ENCODE data around the gene RUNX3. TPM values are rescaled to one million over a fixed set of nuclear protein-coding genes. Genes with fewer than 3 reads are reported as not detected.

Gene RUNX3
- total and polyA plus RNA-seq, 2 donors (not counting 1 experiment from before 2014, with no cell fraction given), result 0.48 to 0.66 TPM

- H2AFZ ChIP-seq (ENCODE audit: low read length), result no peak overlapping the region
Observed at GRCh38 chr1:24920533-24920925, 9.5 kb downstream of the RUNX3 start.

GRCh38 chr1:24919791-24920532 is 10.1 kb downstream of the RUNX3 start:
- H4K20me1 ChIP-seq (ENCODE audit: control insufficient read depth, extremely low read depth, insufficient read depth, low read length), result no peaks in the 10 kb centered on the region
- no peaks in the 10 kb centered on the region for H3K9me3 ChIP-seq (ENCODE audit: control insufficient read depth, insufficient read depth, low read depth, low read length)
- no peaks in the 10 kb centered on the region for H3K79me2 ChIP-seq (ENCODE audit: control insufficient read depth, insufficient read depth, low read length)
- H3K9ac ChIP-seq (ENCODE audit: insufficient read depth, low read length), result no peak overlapping the region
- no peaks in the 10 kb centered on the region for H3K36me3 ChIP-seq (ENCODE audit: control insufficient read depth, insufficient read depth, low read length)
- peak in 1 of 2 donors; percentile 57 for DNase-seq (ENCODE audit: low read depth in 2 of 2)
- H3K4me1 ChIP-seq (ENCODE audit: control insufficient read depth, extremely low read depth, insufficient read depth, low read length), result peaks cover 2% of the 10 kb centered on the region
- no peak overlapping the region for H2AFZ ChIP-seq (ENCODE audit: low read length)
- H3K27me3 ChIP-seq (ENCODE audit: control insufficient read depth, insufficient read depth, low read length), result peaks cover 2% of the 10 kb centered on the region
- TF ChIP-seq EZH2 (IDR thresholded peaks at IDR 0.05; ENCODE audit: low read length, missing control alignments) (no peak), CTCF (conservative IDR thresholded peaks at IDR 0.05 in 1 of 2, IDR thresholded peaks at IDR 0.05 in 1 of 2; ENCODE audit: low read depth in 1 of 2, low read length in 2 of 2) (no peak)
- H3K4me3 ChIP-seq (replicated peaks in 1 of 4; ENCODE audit: control extremely low read depth in 1 of 4, insufficient read depth in 1 of 4, low read depth in 3 of 4, low read length in 4 of 4), result peak overlapping the region in 3 of 4 experiments; percentile 11 to 37 (median 22)
- no peak overlapping the region for H3K27ac ChIP-seq (ENCODE audit: insufficient read depth, low read length)
- peak overlapping the region; percentile 71 for H3K4me2 ChIP-seq (ENCODE audit: extremely low read depth, insufficient read depth, low read length)

More at GRCh38 chr1:24920533-24920925, 9.5 kb downstream of the RUNX3 start:
- H3K27me3 ChIP-seq (ENCODE audit: control insufficient read depth, insufficient read depth, low read length), result peaks cover 2% of the 10 kb centered on the region
- H3K4me3 ChIP-seq (replicated peaks in 1 of 4; ENCODE audit: control extremely low read depth in 1 of 4, insufficient read depth in 1 of 4, low read depth in 3 of 4, low read length in 4 of 4), result peak overlapping the region in 2 of 4 experiments; percentile 22 to 37
- H3K79me2 ChIP-seq (ENCODE audit: control insufficient read depth, insufficient read depth, low read length), result no peaks in the 10 kb centered on the region
- H3K4me2 ChIP-seq (ENCODE audit: extremely low read depth, insufficient read depth, low read length), result peak overlapping the region; percentile 17
- H3K9ac ChIP-seq (ENCODE audit: insufficient read depth, low read length), result no peak overlapping the region
- no peaks in the 10 kb centered on the region for H3K36me3 ChIP-seq (ENCODE audit: control insufficient read depth, insufficient read depth, low read length)
- no peaks in the 10 kb centered on the region for H4K20me1 ChIP-seq (ENCODE audit: control insufficient read depth, extremely low read depth, insufficient read depth, low read length)
- no peak for TF ChIP-seq CTCF (conservative IDR thresholded peaks at IDR 0.05 in 1 of 2, IDR thresholded peaks at IDR 0.05 in 1 of 2; ENCODE audit: low read depth in 1 of 2, low read length in 2 of 2)
- no peak for TF ChIP-seq EZH2 (IDR thresholded peaks at IDR 0.05; ENCODE audit: low read length, missing control alignments)
- H3K9me3 ChIP-seq (ENCODE audit: control insufficient read depth, insufficient read depth, low read depth, low read length), result no peaks in the 10 kb centered on the region
- H3K4me1 ChIP-seq (ENCODE audit: control insufficient read depth, extremely low read depth, insufficient read depth, low read length), result peaks cover 2% of the 10 kb centered on the region
- no peak for DNase-seq (ENCODE audit: low read depth in 2 of 2)
- peak overlapping the region; percentile 48 for H3K27ac ChIP-seq (ENCODE audit: insufficient read depth, low read length)

- TF ChIP-seq CTCF (conservative IDR thresholded peaks at IDR 0.05 in 1 of 2, IDR thresholded peaks at IDR 0.05 in 1 of 2; ENCODE audit: low read depth in 1 of 2, low read length in 2 of 2) (no peak), EZH2 (IDR thresholded peaks at IDR 0.05; ENCODE audit: low read length, missing control alignments) (no peak)
Observed at GRCh38 chr1:24918995-24919605, 11.0 kb downstream of the RUNX3 start.

More at GRCh38 chr1:24918995-24919605, 11.0 kb downstream of the RUNX3 start:
- H3K4me2 ChIP-seq (ENCODE audit: extremely low read depth, insufficient read depth, low read length), result no peak overlapping the region
- peaks cover 5% of the 10 kb centered on the region for H3K4me1 ChIP-seq (ENCODE audit: control insufficient read depth, extremely low read depth, insufficient read depth, low read length)
- H3K9me3 ChIP-seq (ENCODE audit: control insufficient read depth, insufficient read depth, low read depth, low read length), result no peaks in the 10 kb centered on the region
- no peaks in the 10 kb centered on the region for H3K36me3 ChIP-seq (ENCODE audit: control insufficient read depth, insufficient read depth, low read length)
- no peaks in the 10 kb centered on the region for H3K27me3 ChIP-seq (ENCODE audit: control insufficient read depth, insufficient read depth, low read length)
- no peak overlapping the region for H3K27ac ChIP-seq (ENCODE audit: insufficient read depth, low read length)
- no peaks in the 10 kb centered on the region for H3K79me2 ChIP-seq (ENCODE audit: control insufficient read depth, insufficient read depth, low read length)
- no peak overlapping the region for H2AFZ ChIP-seq (ENCODE audit: low read length)
- no peaks in the 10 kb centered on the region for H4K20me1 ChIP-seq (ENCODE audit: control insufficient read depth, extremely low read depth, insufficient read depth, low read length)
- no peak for DNase-seq (ENCODE audit: low read depth in 2 of 2)
- H3K9ac ChIP-seq (ENCODE audit: insufficient read depth, low read length), result no peak overlapping the region
- H3K4me3 ChIP-seq (replicated peaks in 1 of 4; ENCODE audit: control extremely low read depth in 1 of 4, insufficient read depth in 1 of 4, low read depth in 3 of 4, low read length in 4 of 4), result no peak overlapping the region

Data from fibroblast of lung (primary cell).